HL-60 (cell line): ENCODE results near the gene TESK2.
"Not testable (repeated sequence)": the region's sequence is repeated elsewhere in the genome, so short reads cannot be mapped to it uniquely, and the experiment has no call there.

ENCODE experiments used
- DNase-seq, 2 experiments: peaks; one replicate each; pipeline ENCODE4 v3.0.0-alpha.2; 2010 to 2020; ENCODE audit warnings: low read depth in 1 of 2, low spot score in 1 of 2
- H3K27ac ChIP-seq: fragments of 250-450 bp; sonication (Bioruptor Pico); replicated peaks from 2 replicates; pipeline ENCODE4 v1.5.1; 2020; ENCODE audit warnings: mild to moderate bottlenecking, moderate library complexity
- H3K27me3 ChIP-seq: fragments of 250-450 bp; sonication (Bioruptor Pico); 2 replicates; pipeline ENCODE4 v1.5.1; 2021; ENCODE audit warnings: mild to moderate bottlenecking, moderate library complexity; ENCODE audit not compliant: insufficient read depth, poor library complexity, severe bottlenecking
- H3K4me3 ChIP-seq: replicated peaks from 2 replicates; pipeline ENCODE4 v1.5.1; 2011; ENCODE audit warnings: mild to moderate bottlenecking, control low read depth, low read length; ENCODE audit not compliant: insufficient read depth
- GABPA ChIP-seq: IDR thresholded peaks from 2 replicates; pipeline ENCODE4 v1.6.1; 2012; ENCODE audit warnings: low read depth
- POLR2AphosphoS5 ChIP-seq: IDR thresholded peaks from 2 replicates; pipeline ENCODE4 v1.6.1; 2012; ENCODE audit warnings: low read depth
- SPI1 ChIP-seq: IDR thresholded peaks from 2 replicates; pipeline ENCODE4 v1.6.1; 2012; ENCODE audit warnings: low read depth, mild to moderate bottlenecking, borderline replicate concordance
- TF ChIP-seq, protein P1 (sequence below): IDR thresholded peaks from 2 replicates; pipeline ENCODE4 v1.6.1; 2012; ENCODE audit warnings: low read depth; ENCODE audit not compliant: insufficient replicate concordance
- TF ChIP-seq, protein P2 (sequence below): IDR thresholded peaks from one replicate; pipeline ENCODE4 v1.5.1; 2011; ENCODE audit warnings: low read length, control low read depth, inconsistent platforms; ENCODE audit not compliant: insufficient read depth

The TESK2 gene

DNA sequence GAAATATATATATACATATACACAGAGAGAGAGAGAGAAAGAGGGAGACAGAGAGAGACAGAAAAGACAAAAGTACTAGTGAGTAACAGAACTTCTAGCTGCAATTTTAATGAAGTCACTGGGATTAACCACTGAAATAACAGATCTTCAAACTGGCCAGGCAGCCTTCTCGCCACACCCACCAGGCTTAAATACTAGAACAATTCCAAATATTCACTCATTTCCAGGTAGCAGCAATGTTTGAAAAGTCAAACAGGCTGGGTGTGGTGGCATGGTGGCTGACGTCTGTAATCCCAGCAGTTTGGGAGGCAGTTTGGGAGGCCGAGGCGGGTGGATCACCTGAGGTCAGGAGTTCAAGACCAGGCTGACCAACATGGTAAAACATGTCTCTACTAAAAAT is 25.5 kb upstream of the TESK2 start:
- H3K4me3 ChIP-seq = no peak overlapping the region
- no peak for DNase-seq
- H3K27ac ChIP-seq = no peak overlapping the region
- H3K27me3 ChIP-seq = no peaks in the 10 kb centered on the region
- TF ChIP-seq, protein P1, sequence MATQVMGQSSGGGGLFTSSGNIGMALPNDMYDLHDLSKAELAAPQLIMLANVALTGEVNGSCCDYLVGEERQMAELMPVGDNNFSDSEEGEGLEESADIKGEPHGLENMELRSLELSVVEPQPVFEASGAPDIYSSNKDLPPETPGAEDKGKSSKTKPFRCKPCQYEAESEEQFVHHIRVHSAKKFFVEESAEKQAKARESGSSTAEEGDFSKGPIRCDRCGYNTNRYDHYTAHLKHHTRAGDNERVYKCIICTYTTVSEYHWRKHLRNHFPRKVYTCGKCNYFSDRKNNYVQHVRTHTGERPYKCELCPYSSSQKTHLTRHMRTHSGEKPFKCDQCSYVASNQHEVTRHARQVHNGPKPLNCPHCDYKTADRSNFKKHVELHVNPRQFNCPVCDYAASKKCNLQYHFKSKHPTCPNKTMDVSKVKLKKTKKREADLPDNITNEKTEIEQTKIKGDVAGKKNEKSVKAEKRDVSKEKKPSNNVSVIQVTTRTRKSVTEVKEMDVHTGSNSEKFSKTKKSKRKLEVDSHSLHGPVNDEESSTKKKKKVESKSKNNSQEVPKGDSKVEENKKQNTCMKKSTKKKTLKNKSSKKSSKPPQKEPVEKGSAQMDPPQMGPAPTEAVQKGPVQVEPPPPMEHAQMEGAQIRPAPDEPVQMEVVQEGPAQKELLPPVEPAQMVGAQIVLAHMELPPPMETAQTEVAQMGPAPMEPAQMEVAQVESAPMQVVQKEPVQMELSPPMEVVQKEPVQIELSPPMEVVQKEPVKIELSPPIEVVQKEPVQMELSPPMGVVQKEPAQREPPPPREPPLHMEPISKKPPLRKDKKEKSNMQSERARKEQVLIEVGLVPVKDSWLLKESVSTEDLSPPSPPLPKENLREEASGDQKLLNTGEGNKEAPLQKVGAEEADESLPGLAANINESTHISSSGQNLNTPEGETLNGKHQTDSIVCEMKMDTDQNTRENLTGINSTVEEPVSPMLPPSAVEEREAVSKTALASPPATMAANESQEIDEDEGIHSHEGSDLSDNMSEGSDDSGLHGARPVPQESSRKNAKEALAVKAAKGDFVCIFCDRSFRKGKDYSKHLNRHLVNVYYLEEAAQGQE = no peak
- TF ChIP-seq, protein P2, sequence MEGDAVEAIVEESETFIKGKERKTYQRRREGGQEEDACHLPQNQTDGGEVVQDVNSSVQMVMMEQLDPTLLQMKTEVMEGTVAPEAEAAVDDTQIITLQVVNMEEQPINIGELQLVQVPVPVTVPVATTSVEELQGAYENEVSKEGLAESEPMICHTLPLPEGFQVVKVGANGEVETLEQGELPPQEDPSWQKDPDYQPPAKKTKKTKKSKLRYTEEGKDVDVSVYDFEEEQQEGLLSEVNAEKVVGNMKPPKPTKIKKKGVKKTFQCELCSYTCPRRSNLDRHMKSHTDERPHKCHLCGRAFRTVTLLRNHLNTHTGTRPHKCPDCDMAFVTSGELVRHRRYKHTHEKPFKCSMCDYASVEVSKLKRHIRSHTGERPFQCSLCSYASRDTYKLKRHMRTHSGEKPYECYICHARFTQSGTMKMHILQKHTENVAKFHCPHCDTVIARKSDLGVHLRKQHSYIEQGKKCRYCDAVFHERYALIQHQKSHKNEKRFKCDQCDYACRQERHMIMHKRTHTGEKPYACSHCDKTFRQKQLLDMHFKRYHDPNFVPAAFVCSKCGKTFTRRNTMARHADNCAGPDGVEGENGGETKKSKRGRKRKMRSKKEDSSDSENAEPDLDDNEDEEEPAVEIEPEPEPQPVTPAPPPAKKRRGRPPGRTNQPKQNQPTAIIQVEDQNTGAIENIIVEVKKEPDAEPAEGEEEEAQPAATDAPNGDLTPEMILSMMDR = no peak

GRCh38 chr1:45516036-45516435 is 25.1 kb upstream of the TESK2 start:
- no peak for TF ChIP-seq GABPA
- TF ChIP-seq, protein P2 = no peak
- H3K27ac ChIP-seq = no peak overlapping the region
- no peaks in the 10 kb centered on the region for H3K27me3 ChIP-seq
- no peak for DNase-seq
- no peak overlapping the region for H3K4me3 ChIP-seq

DNA sequence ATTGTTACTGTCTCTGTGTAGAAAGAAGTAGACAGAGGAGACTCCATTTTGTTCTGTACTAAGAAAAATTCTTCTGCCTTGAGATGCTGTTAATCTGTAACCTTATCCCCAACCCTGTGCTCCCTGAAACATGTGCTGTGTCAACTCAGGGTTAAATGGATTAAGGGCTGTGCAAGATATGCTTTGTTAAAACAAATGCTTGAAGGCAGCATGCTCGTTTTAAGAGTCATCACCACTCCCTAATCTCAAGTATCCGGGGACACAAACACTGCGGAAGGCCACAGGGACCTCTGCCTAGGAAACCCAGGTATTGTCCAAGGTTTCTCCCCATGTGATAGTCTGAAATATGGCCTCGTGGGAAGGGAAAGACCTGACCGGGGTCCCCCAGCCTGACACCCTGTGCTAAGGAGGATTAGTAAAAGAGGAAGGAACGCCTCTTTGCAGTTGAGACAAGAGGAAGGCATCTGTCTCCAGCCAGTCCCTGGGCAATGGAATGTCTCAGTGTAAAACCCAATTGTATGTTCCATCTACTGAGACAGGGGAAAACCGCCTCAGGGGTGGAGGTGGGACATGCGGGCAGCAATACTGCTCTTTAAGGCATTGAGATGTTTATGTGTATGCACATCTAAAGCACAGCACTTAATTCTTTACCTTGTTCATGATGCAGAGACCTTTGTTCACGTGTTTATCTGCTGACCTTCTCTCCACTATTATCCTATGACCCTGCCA is 22.7 kb upstream of the TESK2 start:
- DNase-seq, H3K4me3 ChIP-seq, H3K27ac ChIP-seq, H3K27me3 ChIP-seq: not testable (repeated sequence)

GRCh38 chr1:45512641-45513054 is 21.7 kb upstream of the TESK2 start:
- no peak overlapping the region for H3K27ac ChIP-seq
- peak in 1 of 2 experiments; percentile 62 for DNase-seq
- H3K4me3 ChIP-seq = no peak overlapping the region
- no peak for TF ChIP-seq SPI1
- TF ChIP-seq, protein P2 = peak; percentile 92
- H3K27me3 ChIP-seq = no peaks in the 10 kb centered on the region

GRCh38 chr1:45510972-45511527 is 20.1 kb upstream of the TESK2 start:
- TF ChIP-seq SPI1 (no peak), POLR2AphosphoS5 (no peak), GABPA (no peak)
- TF ChIP-seq, protein P1 = no peak
- TF ChIP-seq, protein P2 = no peak
- H3K4me3 ChIP-seq = no peak overlapping the region
- H3K27me3 ChIP-seq = no peaks in the 10 kb centered on the region
- no peak for DNase-seq
- H3K27ac ChIP-seq = no peak overlapping the region
